LNCAP (cell line): Measurements from ENCODE around the gene TMEM45B.

Experiments used
- TF ChIP-seq, protein P1 (sequence below): fragments of 450-650 bp; IDR thresholded peaks from 2 replicates; pipeline ENCODE4 v1.5.1; 2017; ENCODE audit warnings: mild to moderate bottlenecking

Gene TMEM45B

DNA sequence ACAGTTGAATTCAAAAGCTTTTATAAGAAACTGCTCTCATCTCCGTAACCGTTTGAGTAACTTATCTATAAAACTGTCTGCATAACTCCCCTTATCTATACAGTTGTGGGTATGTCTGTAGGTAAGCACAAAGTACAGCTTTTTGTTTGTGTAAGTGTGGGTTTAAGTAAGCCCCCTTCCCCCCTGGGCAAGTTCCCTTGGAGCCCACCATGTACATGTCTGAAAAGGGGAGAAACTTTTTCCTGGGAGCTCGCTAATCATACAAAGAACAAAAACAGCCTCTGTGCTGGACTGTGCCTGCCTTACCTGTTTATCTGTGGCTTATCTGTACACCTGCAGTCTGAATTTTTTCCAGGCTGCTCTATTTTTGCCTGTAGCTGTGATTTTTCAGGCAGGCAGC is 36.3 kb upstream of the TMEM45B start:
- TF ChIP-seq, protein P1, sequence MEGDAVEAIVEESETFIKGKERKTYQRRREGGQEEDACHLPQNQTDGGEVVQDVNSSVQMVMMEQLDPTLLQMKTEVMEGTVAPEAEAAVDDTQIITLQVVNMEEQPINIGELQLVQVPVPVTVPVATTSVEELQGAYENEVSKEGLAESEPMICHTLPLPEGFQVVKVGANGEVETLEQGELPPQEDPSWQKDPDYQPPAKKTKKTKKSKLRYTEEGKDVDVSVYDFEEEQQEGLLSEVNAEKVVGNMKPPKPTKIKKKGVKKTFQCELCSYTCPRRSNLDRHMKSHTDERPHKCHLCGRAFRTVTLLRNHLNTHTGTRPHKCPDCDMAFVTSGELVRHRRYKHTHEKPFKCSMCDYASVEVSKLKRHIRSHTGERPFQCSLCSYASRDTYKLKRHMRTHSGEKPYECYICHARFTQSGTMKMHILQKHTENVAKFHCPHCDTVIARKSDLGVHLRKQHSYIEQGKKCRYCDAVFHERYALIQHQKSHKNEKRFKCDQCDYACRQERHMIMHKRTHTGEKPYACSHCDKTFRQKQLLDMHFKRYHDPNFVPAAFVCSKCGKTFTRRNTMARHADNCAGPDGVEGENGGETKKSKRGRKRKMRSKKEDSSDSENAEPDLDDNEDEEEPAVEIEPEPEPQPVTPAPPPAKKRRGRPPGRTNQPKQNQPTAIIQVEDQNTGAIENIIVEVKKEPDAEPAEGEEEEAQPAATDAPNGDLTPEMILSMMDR, result no peak

DNA sequence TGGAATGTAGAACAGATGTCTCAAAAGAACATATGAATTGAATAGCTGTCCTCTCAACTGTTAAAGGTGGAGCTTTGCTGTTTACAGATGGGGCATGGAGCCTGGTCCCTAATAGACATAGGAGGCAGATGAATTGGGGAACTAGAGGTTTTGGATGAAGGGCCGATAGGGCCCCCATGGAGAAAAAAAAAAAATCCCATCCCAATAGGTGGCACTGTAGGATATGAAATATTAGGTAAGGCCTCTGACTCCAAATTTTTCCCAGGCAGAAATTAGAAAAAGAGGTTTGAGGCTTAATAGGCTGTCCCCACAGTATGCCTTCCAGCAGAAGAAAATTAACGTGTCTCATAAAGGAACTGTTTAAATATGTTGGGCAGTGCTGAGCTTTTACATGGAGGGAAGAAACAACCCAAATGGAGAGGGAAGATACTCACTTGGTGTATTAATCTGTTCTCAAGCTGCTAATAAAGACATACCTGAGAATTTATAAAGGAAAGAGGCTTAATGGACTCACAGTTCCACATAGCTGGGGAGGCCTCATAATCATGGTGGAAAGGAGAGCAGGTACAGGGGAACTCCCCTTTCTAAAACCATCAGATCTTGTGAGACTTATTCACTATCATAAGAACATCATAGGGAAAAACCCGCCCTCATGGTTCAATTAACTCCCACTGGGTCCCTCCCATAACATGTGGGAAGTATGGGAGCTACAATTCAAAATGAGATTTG is 30.1 kb upstream of the TMEM45B start:
- TF ChIP-seq, protein P1, result peak; percentile 56

DNA sequence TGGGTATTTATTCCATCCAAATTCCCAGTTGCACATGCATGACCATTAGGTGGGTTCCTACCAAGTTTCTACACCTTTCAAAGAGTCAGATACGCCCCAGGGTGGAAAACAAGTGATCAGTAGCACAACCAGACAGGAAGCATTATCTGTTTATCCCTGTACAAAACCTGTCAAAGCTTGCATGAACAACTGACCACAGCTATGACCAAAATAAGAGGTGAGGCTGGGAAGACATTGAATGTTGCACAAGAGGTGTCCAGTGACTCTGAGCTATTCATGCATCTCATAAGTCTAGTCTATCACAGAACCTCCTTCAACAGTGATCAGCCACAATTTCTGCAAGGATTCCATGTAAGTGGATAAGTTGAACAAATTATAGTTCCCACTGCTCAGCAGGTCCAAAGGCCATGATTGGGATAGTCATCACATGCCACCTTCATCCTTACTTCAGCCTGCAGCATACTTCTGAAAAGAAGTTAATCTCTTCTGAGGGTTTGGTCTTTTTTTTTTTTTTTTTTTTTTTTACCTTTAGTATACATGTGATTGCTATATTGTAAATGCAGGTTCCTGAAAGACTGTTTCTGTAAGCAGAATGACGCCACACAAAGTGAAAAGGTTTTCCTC is 28.0 kb upstream of the TMEM45B start:
- TF ChIP-seq, protein P1, result no peak

DNA sequence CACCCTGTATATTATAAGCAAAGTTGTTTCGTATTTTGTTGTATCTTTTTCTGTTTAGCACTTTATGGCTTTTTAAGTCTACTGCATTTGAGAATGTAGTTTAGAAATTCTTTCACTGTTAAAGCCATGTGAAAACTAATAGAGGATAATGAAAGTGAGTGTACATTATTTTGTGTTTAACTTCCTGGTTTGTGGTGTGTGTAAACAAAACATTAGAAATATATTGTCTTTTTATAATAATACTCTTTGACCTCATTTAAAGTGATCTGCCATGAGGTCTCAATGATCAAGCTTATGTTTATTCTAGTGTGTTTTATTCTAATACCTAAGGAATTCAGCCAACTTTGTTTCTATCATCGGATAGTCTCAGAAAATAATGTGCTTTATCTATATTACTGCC is 27.4 kb upstream of the TMEM45B start:
- TF ChIP-seq, protein P1, result no peak

DNA sequence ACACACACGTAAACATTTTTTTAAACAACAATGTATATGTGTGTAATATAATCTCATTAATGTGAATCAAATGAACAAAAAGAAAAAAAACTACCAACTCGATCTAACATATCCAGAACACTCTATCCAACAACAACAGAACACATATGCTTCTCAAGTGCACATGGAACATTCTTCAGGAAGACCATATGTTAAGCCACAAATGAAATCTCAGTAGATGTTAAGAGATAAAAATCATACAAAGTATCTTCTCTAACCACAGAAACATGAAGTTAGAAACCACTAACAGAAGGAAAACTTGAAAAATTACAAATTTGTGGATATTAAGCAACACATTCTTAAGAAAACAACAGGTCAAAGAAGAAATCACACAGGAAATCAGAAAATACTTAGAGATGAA is 25.5 kb upstream of the TMEM45B start:
- TF ChIP-seq, protein P1, result no peak

DNA sequence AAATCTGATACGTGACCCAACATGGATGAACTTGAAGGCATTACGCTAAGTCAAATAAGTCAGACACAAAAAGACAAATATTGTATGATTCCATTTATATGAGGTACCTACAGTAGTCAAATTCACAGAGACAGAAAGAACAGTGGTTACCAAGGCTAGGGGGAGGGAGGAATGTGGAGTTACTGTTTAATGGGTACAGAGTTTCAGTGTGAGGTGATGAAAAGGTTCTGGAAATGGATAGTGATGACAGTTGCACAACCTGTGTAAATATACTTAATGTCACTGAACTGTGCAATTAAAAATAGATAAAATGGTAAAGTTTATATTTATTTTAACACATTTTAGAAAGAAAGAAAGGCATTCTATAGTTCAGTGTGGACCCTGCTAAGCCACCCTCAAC is 24.1 kb upstream of the TMEM45B start:
- TF ChIP-seq, protein P1, result no peak

DNA sequence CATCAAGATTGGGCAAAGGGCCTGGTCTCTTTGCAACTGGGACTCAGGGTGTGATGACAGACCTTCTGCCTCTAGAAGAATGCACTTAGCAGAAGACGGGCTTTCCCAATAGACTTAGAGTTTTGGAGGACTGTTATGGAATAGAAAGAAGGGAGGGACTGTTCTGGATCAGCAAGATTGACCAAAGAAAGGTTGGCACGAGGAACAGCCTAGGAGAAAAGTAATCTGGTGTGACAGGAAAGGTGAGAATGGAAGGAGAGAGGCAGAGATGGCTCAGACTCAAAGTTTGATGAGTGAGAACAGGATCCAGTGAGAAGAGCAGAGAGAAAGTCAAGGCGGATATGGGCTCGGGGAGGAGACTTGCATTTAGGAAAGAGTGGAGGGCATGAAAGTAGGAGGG is 23.0 kb upstream of the TMEM45B start:
- TF ChIP-seq, protein P1, result no peak
